Liver (tissue), 3 donors: ENCODE results near the gene SENP7.

ENCODE experiments used
- CTCF ChIP-seq: fragments of 150-350 bp; IDR thresholded peaks from 2 replicates; pipeline ENCODE4 v1.5.1; 2017; ENCODE audit warnings: improper control_type of control experiment, low read depth, low read length; ENCODE audit not compliant: missing input control
- EGR1 ChIP-seq, 2 donors: IDR thresholded peaks; 2 replicates each; pipeline ENCODE4 v1.6.1; 2016 to 2018; ENCODE audit warnings: antibody characterized with exemption in 2 of 2, low read depth in 2 of 2
- GABPA ChIP-seq, 2 donors: IDR thresholded peaks in 1 of 2; conservative IDR thresholded peaks in 1 of 2; 2 replicates each; pipeline ENCODE4 v1.6.1; 2016; ENCODE audit warnings: antibody characterized with exemption in 2 of 2, mild to moderate bottlenecking in 1 of 2, moderate library complexity in 1 of 2
- RAD21 ChIP-seq, 2 donors: IDR thresholded peaks; 2 replicates each; pipeline ENCODE4 v1.6.1; 2016; ENCODE audit warnings: antibody characterized with exemption in 2 of 2, mild to moderate bottlenecking in 2 of 2
- REST ChIP-seq: IDR thresholded peaks from 2 replicates; pipeline ENCODE4 v1.6.1; 2016; ENCODE audit warnings: antibody characterized with exemption, mild to moderate bottlenecking
- RXRA ChIP-seq, 2 donors: IDR thresholded peaks; 2 replicates each; pipeline ENCODE4 v1.6.1; 2017 to 2018; ENCODE audit warnings: antibody characterized with exemption in 2 of 2, mild to moderate bottlenecking in 1 of 2
- donor health status: healthy.
- donor health status: healthy.

DNA sequence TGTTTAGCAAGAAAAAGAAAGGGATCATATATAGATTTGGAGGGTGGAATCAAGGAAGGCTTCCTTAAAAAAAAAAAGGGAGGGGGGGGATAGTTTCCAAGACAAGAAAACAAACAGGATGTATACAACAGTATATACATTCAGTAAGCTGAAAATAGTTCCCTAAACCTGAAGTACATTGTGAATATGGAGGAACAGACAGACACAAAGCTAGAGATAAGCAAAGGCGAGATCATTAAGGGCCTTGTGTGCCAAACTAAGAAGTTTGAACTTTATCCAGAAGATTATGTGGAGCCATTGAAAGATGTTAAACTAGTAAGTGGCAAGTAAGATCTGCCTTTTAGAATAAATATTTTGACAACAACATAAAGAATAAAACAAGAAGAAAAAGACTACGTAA is 99.4 kb downstream of the SENP7 start:
- TF ChIP-seq RXRA (IDR thresholded peaks at IDR 0.05) (no peak), REST (no peak), RAD21 (IDR thresholded peaks at IDR 0.05) (no peak), EGR1 (IDR thresholded peaks at IDR 0.05; ENCODE audit: low read depth in 2 of 2) (no peak), CTCF (no peak), GABPA (IDR thresholded peaks at IDR 0.05 in 1 of 2, conservative IDR thresholded peaks at IDR 0.05 in 1 of 2) (no peak)
